K562 (cell line): ENCODE results near the gene UGT1A10. TPM values are rescaled to one million over a fixed set of nuclear protein-coding genes. Genes with fewer than 3 reads are reported as not detected.

ENCODE experiments used
- ATAC-seq: fragments of 200-7000 bp; cut with Tn5 transposase; 3 replicates; pipeline ENCODE4 v1.9.1; 2020; ENCODE audit warnings: moderate library complexity
- BruUV-seq: library from RNA; stranded (reverse); fragments of 400-500 nt; replicated peaks from 2 replicates; lab custom pipeline; 2021; lab: Mats Ljungman, UMichigan
- CTCF ChIA-PET: fragments of 300-600 bp; formaldehyde crosslinking; extraction: SDS; loops from one replicate; lab custom pipeline; 2021; ENCODE audit warnings: low intra/inter-chr PET ratio; lab: Yijun Ruan, JAX
- POLR2A ChIA-PET: fragments of 300-600, 350-650 bp; sonication (Branson Sonifier 250); formaldehyde crosslinking; extraction: SDS; loops from one replicate; lab custom pipeline; 2021; ENCODE audit warnings: antibody characterized with exemption, inconsistent platforms; lab: Yijun Ruan, JAX
- DNase-seq, 4 experiments: peaks; one replicate each; pipeline versions ENCODE4 v3.0.0 to v3.0.0-alpha.2; 2011 to 2018; ENCODE audit warnings: low spot score in 3 of 4, mixed read lengths in 3 of 4; ENCODE audit errors: extremely low read depth in 1 of 4
- FAIRE-seq: peaks from 2 replicates; lab custom pipeline; 2011; peaks lifted over from hg19 to GRCh38; lab: Jason Lieb, UNC
- H2AFZ ChIP-seq: 2 replicates; pipeline ENCODE4 v1.6.0; 2011; ENCODE audit warnings: low read depth, low read length, control low read depth, inconsistent platforms
- H3K27ac ChIP-seq: fragments of 200-600 bp; 3 replicates; pipeline ENCODE4 v1.8.0; 2011; ENCODE audit warnings: low read depth, mild to moderate bottlenecking, control low read depth, inconsistent platforms, low read length, moderate library complexity, mixed read lengths; ENCODE audit errors: extremely low read depth
- H3K27me3 ChIP-seq, 2 experiments: fragments of 300-600 bp in 1 of 2; 2 replicates in 1 of 2; 3 replicates in 1 of 2; pipeline versions ENCODE4 v1.6.0 to v1.8.0; 2011; ENCODE audit warnings: inconsistent platforms in 2 of 2, low read length in 2 of 2, mild to moderate bottlenecking in 1 of 2, mixed read lengths in 1 of 2, moderate library complexity in 1 of 2; ENCODE audit not compliant: control insufficient read depth in 2 of 2, insufficient read depth in 2 of 2
- H3K36me3 ChIP-seq: fragments of 300-600 bp; 3 replicates; pipeline ENCODE4 v1.8.0; 2011; ENCODE audit warnings: mild to moderate bottlenecking, low read length, inconsistent platforms; ENCODE audit not compliant: control insufficient read depth, insufficient read depth
- H3K4me1 ChIP-seq, 2 experiments: fragments of 200-600 bp in 1 of 2; replicated peaks in 1 of 2; 2 replicates in 1 of 2; 3 replicates in 1 of 2; pipeline versions ENCODE4 v1.5.1 to v1.8.0; 2011; ENCODE audit warnings: inconsistent platforms in 2 of 2, low read length in 2 of 2, mild to moderate bottlenecking in 1 of 2, mixed read lengths in 1 of 2, moderate library complexity in 1 of 2; ENCODE audit not compliant: control insufficient read depth in 2 of 2, insufficient read depth in 2 of 2
- H3K4me2 ChIP-seq: 2 replicates; pipeline ENCODE4 v1.6.1; 2011; ENCODE audit warnings: low read length, control low read depth, inconsistent platforms, mixed read lengths; ENCODE audit not compliant: insufficient read depth
- H3K4me3 ChIP-seq: fragments of 200-600 bp; sonication (generic), shearing (Covaris generic); 2 replicates; pipeline ENCODE4 v1.5.1; 2016; ENCODE audit warnings: control low read depth, inconsistent platforms
- H3K79me2 ChIP-seq: fragments of 200-600 bp; 3 replicates; pipeline ENCODE4 v1.8.0; 2011; ENCODE audit warnings: low read length, inconsistent platforms; ENCODE audit not compliant: control insufficient read depth, insufficient read depth
- H3K9ac ChIP-seq, 2 experiments: 2 replicates each; pipeline versions ENCODE4 v1.6.0 to v1.6.1; 2011; ENCODE audit warnings: low read depth in 2 of 2, low read length in 2 of 2, control low read depth in 1 of 2, inconsistent platforms in 1 of 2, mild to moderate bottlenecking in 1 of 2, mixed read lengths in 1 of 2; ENCODE audit not compliant: insufficient read depth in 1 of 2
- H3K9me1 ChIP-seq: one replicate; pipeline ENCODE4 v1.6.0; 2011; ENCODE audit warnings: inconsistent platforms, mild to moderate bottlenecking, low read length, moderate library complexity; ENCODE audit not compliant: control insufficient read depth, insufficient read depth
- H3K9me3 ChIP-seq: replicated peaks from 2 replicates; pipeline ENCODE4 v1.5.1; 2011; ENCODE audit warnings: low read depth, low read length, inconsistent platforms; ENCODE audit not compliant: control insufficient read depth, insufficient read depth
- H4K20me1 ChIP-seq: replicated peaks from 2 replicates; pipeline ENCODE4 v1.6.1; 2011; ENCODE audit warnings: low read length, inconsistent platforms, mixed read lengths; ENCODE audit not compliant: control insufficient read depth, insufficient read depth
- CBFA2T2 ChIP-seq: fragments of 450-650 bp; conservative IDR thresholded peaks from 2 replicates; pipeline ENCODE4 v1.6.1; 2017; ENCODE audit warnings: mild to moderate bottlenecking
- FOXP1 ChIP-seq: sonication (generic); formaldehyde crosslinking; IDR thresholded peaks from 2 replicates; pipeline ENCODE4 v1.8.0; 2022; ENCODE audit warnings: mild to moderate bottlenecking, missing genetic modification reagents
- GATAD2B ChIP-seq: fragments of 450-650 bp; IDR thresholded peaks from 2 replicates; pipeline ENCODE4 v1.6.1; 2017; ENCODE audit warnings: mild to moderate bottlenecking, borderline replicate concordance
- KAT8 ChIP-seq: fragments of 450-650 bp; IDR thresholded peaks from 2 replicates; pipeline ENCODE4 v1.6.1; 2016; ENCODE audit warnings: low read depth, mild to moderate bottlenecking
- KLF16 ChIP-seq: IDR thresholded peaks from 2 replicates; pipeline ENCODE4 v1.6.1; 2016; ENCODE audit warnings: antibody characterized with exemption
- SETDB1 ChIP-seq: IDR thresholded peaks from one replicate; pipeline ENCODE4 v1.6.1; 2012; ENCODE audit warnings: low read length, control low read depth, inconsistent platforms
- SMARCA5 ChIP-seq: fragments of 450-650 bp; IDR thresholded peaks from 2 replicates; pipeline ENCODE4 v1.6.1; 2016
- SNIP1 ChIP-seq: fragments of 450-650 bp; IDR thresholded peaks from 2 replicates; pipeline ENCODE4 v1.7.1; 2017; ENCODE audit warnings: low read depth, mild to moderate bottlenecking
- TAF1 ChIP-seq: IDR thresholded peaks from 2 replicates; pipeline ENCODE4 v1.6.1; 2011; ENCODE audit warnings: mild to moderate bottlenecking, low read length, moderate library complexity; ENCODE audit not compliant: insufficient read depth, control insufficient read depth, severe bottlenecking; ENCODE audit errors: extremely low read depth
- TCFL5 ChIP-seq: fragments of 250-450 bp; sonication (Bioruptor Pico); conservative IDR thresholded peaks from 2 replicates; pipeline ENCODE4 v1.6.1; 2021; ENCODE audit warnings: mild to moderate bottlenecking, moderate library complexity, matching md5 sums
- ZNF146 ChIP-seq: IDR thresholded peaks from one replicate; pipeline ENCODE4 v1.6.1; 2018; ENCODE audit warnings: missing compliant biosample characterization; ENCODE audit not compliant: unreplicated experiment
- ZNF174 ChIP-seq: fragments of 250-450 bp; sonication (Bioruptor Pico); IDR thresholded peaks from 2 replicates; pipeline ENCODE4 v1.4.0; 2020; ENCODE audit warnings: mild to moderate bottlenecking
- ZNF695 ChIP-seq: fragments of 450-650 bp; formaldehyde crosslinking; IDR thresholded peaks from 2 replicates; pipeline ENCODE4 v1.4.0; 2020; ENCODE audit warnings: mild to moderate bottlenecking, moderate library complexity
- ZNF780A ChIP-seq: fragments of 250-450 bp; sonication (Bioruptor Pico); IDR thresholded peaks from 2 replicates; pipeline ENCODE4 v1.5.0; 2021; ENCODE audit warnings: mild to moderate bottlenecking
- WGBS: fragments of 100-300 bp; shearing (Covaris generic); methylation state at CpG from one replicate; pipeline ENCODE4 v1.1.6; 2016; ENCODE audit warnings: low coverage, mixed read lengths; ENCODE audit not compliant: insufficient coverage; ENCODE audit errors: missing lambda C conversion rate; 5-methylcytosine and 5-hydroxymethylcytosine counted together
- in situ Hi-C: fragments of 300-500 bp; cut with MboI; formaldehyde crosslinking; loops from 4 replicates; pipeline ENCODE4 v1.15.0; 2018; ENCODE audit warnings: inconsistent platforms, mixed read lengths
- intact Hi-C: fragments of 100-400 bp; cut with micrococcal nuclease; formaldehyde crosslinking; loops from 2 replicates; pipeline ENCODE4 v1.14.2; 2022
- polyA plus RNA-seq, 8 experiments: library from polyadenylated mRNA; depleted of rRNA in 4 of 8; stranded (reverse) in 5 of 8; unstranded in 3 of 8; fragments of >200 nt; fragmentation: Nextera tagmentation in 2 of 8; fragmentation: Illumina TruSeq in 1 of 8; extraction: Ambion mirVana in 2 of 8; extraction: Trizol in 1 of 8; gene quantifications; 2 replicates each; pipeline versions ENCODE4 v1.2.1 to v1.2.3, GENCODE V29; 2011 to 2014; ENCODE audit warnings: inconsistent platforms in 1 of 8, missing spikeins in 1 of 8
- total RNA-seq, 7 experiments: library from RNA; depleted of rRNA in 6 of 7; stranded (reverse); fragments of >200 nt in 6 of 7; fragmentation: Illumina TruSeq in 2 of 7; extraction: Trizol in 2 of 7; gene quantifications; 2 replicates each; pipeline versions ENCODE4 v1.2.1 to v1.2.3, GENCODE V29; 2011 to 2021; ENCODE audit warnings: low replicate concordance in 1 of 7
- TF ChIP-seq, protein P1 (sequence below): sonication (generic); formaldehyde crosslinking; IDR thresholded peaks from 2 replicates; pipeline ENCODE4 v1.8.0; 2022; ENCODE audit warnings: mild to moderate bottlenecking, low read depth, missing genetic modification reagents
- TF ChIP-seq, protein P2 (sequence below): sonication (generic); formaldehyde crosslinking; IDR thresholded peaks from 2 replicates; pipeline ENCODE4 v1.8.1; 2023; ENCODE audit warnings: mild to moderate bottlenecking, missing genetic modification reagents
- TF ChIP-seq, protein P3 (sequence below): fragments of 450-650 bp; IDR thresholded peaks from 2 replicates; pipeline ENCODE4 v1.6.1; 2016; ENCODE audit warnings: low read depth, mild to moderate bottlenecking, moderate library complexity

Gene UGT1A10
- total and polyA plus RNA-seq, 9 of the 15 experiments (the other 6 are each of a cell fraction or from before 2014, with no cell fraction given): not detected

DNA sequence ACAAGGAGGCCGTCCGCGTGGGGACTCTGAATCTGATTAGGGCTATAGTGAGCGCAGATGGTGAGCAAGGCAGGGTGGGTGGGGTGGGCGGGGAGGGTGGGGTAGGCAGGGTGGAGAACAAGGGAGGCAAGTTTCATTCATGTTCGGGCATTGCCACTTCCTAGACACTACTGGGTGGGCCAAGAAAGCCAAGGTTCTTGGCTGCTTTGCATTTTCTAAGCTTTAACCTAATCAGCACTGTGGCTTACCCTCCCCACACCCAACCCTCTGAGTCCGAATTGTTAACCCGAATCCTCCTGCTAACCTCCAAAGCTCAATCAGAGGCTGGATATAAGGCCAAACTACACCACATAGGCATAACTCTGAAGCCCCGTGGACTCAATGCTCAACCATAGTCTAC, 160.0 kb downstream of the UGT1A10 start:
- H3K4me1 ChIP-seq: no peaks in the 10 kb centered on the region; a peak in 1 of 5 replicates
- DNase-seq: no peak
- peaks cover 0 to 33% of the 10 kb centered on the region in 2 experiments; a peak in 2 of 5 replicates for H3K27me3 ChIP-seq
- no peaks in the 10 kb centered on the region for H3K9me3 ChIP-seq
- CTCF ChIA-PET: no interaction called here
- TF ChIP-seq KAT8: no peak
- TF ChIP-seq, protein P1, sequence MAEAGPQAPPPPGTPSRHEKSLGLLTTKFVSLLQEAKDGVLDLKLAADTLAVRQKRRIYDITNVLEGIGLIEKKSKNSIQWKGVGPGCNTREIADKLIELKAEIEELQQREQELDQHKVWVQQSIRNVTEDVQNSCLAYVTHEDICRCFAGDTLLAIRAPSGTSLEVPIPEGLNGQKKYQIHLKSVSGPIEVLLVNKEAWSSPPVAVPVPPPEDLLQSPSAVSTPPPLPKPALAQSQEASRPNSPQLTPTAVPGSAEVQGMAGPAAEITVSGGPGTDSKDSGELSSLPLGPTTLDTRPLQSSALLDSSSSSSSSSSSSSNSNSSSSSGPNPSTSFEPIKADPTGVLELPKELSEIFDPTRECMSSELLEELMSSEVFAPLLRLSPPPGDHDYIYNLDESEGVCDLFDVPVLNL: no peak
- TF ChIP-seq SNIP1: no peak
- TF ChIP-seq ZNF695: no peak
- no peak for TF ChIP-seq FOXP1 (CRISPR knock-in tag)
- TF ChIP-seq, protein P2, sequence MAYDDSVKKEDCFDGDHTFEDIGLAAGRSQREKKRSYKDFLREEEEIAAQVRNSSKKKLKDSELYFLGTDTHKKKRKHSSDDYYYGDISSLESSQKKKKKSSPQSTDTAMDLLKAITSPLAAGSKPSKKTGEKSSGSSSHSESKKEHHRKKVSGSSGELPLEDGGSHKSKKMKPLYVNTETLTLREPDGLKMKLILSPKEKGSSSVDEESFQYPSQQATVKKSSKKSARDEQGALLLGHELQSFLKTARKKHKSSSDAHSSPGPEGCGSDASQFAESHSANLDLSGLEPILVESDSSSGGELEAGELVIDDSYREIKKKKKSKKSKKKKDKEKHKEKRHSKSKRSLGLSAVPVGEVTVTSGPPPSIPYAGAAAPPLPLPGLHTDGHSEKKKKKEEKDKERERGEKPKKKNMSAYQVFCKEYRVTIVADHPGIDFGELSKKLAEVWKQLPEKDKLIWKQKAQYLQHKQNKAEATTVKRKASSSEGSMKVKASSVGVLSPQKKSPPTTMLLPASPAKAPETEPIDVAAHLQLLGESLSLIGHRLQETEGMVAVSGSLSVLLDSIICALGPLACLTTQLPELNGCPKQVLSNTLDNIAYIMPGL: no peak
- TF ChIP-seq SMARCA5: no peak
- TF ChIP-seq TAF1: no peak
- no peak for TF ChIP-seq KLF16
- no peak for TF ChIP-seq ZNF146 (CRISPR knock-in tag)
- no peak for TF ChIP-seq ZNF780A
- TF ChIP-seq SETDB1: no peak
- TF ChIP-seq, protein P3, sequence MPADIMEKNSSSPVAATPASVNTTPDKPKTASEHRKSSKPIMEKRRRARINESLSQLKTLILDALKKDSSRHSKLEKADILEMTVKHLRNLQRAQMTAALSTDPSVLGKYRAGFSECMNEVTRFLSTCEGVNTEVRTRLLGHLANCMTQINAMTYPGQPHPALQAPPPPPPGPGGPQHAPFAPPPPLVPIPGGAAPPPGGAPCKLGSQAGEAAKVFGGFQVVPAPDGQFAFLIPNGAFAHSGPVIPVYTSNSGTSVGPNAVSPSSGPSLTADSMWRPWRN: no peak
- TF ChIP-seq ZNF174 (CRISPR knock-in tag): no peak
- no peak for TF ChIP-seq TCFL5 (CRISPR knock-in tag)
- TF ChIP-seq GATAD2B: no peak
- no peak for TF ChIP-seq CBFA2T2
- BruUV-seq: no TSS peak
- no peaks in the 10 kb centered on the region for H3K79me2 ChIP-seq
- no peak overlapping the region for H2AFZ ChIP-seq
- intact Hi-C loops (no loop called here), in situ Hi-C loops (no loop called here)
- no peak overlapping the region for H3K4me2 ChIP-seq
- no peaks in the 10 kb centered on the region for H3K36me3 ChIP-seq
- WGBS: 0% methylated on average over 3 of the region's 9 CpGs
- H4K20me1 ChIP-seq: no peaks in the 10 kb centered on the region
- no peak overlapping the region for H3K9ac ChIP-seq
- FAIRE-seq: no peak
- H3K4me3 ChIP-seq: no peak overlapping the region
- POLR2A ChIA-PET: no interaction called here
- no peak for ATAC-seq
- no peaks in the 10 kb centered on the region for H3K9me1 ChIP-seq
- H3K27ac ChIP-seq: no peak overlapping the region
